ENCODE measurements around the gene KIF1C. TPM values are rescaled to one million over a fixed set of nuclear protein-coding genes. Genes with fewer than 3 reads are reported as not detected.

The KIF1C gene
- total RNA-seq, 4 donors from 2014 or later = 157 to 251 (median 187) TPM

DNA sequence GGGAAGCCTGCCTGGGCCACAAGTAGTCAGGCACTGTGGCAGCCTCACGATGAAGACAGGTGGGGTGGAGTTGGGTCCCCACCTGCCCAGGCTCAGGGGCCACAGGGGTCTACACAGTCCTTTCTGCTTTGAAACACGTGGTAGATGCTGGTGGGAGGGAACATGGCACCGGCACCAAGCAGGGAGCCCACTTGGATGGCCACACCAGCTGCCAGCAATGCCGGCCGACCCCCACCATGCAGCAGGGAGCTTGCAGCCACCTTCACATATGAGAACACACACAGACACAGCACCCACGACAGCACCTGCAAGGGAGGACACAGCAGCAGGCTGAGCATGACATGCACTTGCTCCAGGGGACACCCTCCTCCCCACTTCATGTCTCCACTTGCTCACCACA is 35.1 kb downstream of the KIF1C start:
- Histone ChIP-seq H3K36me3 (no peaks in the 10 kb centered on the region), H3K4me1 (peaks cover 3 to 18% (median 14%) of the 10 kb centered on the region in 4 donors), H3K9me3 (no peaks in the 10 kb centered on the region), H3K27ac (replicated peaks in 1 of 4) (no peak overlapping the region), H3K27me3 (peaks cover 0 to 35% (median 3%) of the 10 kb centered on the region in 4 donors), H3K4me3 (no peak overlapping the region)
- no peak for DNase-seq (ENCODE audit: extremely low spot score)
- intact Hi-C loops (cut with DNase I) = no loop called here
- TF ChIP-seq POLR2AphosphoS5 (IDR thresholded peaks at IDR 0.05) (no peak), POLR2A (IDR thresholded peaks at IDR 0.05; ENCODE audit: low read depth) (no peak), EP300 (IDR thresholded peaks at IDR 0.05) (no peak)
- TF ChIP-seq, protein P1, sequence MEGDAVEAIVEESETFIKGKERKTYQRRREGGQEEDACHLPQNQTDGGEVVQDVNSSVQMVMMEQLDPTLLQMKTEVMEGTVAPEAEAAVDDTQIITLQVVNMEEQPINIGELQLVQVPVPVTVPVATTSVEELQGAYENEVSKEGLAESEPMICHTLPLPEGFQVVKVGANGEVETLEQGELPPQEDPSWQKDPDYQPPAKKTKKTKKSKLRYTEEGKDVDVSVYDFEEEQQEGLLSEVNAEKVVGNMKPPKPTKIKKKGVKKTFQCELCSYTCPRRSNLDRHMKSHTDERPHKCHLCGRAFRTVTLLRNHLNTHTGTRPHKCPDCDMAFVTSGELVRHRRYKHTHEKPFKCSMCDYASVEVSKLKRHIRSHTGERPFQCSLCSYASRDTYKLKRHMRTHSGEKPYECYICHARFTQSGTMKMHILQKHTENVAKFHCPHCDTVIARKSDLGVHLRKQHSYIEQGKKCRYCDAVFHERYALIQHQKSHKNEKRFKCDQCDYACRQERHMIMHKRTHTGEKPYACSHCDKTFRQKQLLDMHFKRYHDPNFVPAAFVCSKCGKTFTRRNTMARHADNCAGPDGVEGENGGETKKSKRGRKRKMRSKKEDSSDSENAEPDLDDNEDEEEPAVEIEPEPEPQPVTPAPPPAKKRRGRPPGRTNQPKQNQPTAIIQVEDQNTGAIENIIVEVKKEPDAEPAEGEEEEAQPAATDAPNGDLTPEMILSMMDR (IDR thresholded peaks at IDR 0.05) = no peak
- 100% methylated on average over 2 of the region's 6 CpGs for WGBS

DNA sequence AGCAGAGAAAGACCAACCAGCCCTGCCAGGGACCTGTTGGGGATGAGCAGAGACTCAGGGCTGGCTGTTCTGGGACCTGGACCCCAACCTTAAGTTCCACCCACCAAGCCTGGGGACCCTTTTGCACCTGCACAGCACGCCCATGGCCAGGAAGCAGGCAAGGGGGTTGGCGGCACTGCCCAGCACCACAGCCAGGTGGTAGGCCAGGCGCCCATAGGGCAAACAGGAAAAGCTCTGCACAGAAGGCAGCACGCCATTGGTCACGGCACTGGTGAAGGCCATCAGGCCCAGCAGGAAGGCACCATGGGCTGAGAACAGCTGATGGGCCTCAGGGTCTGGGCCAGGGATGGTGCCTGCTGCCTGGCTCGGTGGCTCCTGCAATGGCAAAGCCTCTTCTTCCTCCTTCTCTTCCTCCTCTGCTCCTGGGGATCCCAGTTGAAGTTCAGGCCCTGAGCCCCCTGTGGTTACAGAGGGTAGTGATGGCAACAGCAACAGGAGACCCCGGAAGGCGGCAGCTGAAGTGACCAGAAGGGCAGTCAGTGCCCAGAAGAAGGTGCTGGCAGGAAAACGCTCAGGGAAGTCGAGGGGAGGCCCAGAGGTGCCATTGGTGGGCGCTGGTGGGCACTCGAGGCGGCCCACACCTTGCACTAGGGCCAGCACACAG is 35.7 kb downstream of the KIF1C start:
- H3K9me3 ChIP-seq = no peaks in the 10 kb centered on the region
- WGBS = 91% methylated on average over 9 of the region's 13 CpGs
- TF ChIP-seq, protein P1 (IDR thresholded peaks at IDR 0.05) = no peak
- no peak for TF ChIP-seq POLR2A (IDR thresholded peaks at IDR 0.05; ENCODE audit: low read depth)
- no peak for TF ChIP-seq POLR2AphosphoS5 (IDR thresholded peaks at IDR 0.05)
- TF ChIP-seq EP300 (IDR thresholded peaks at IDR 0.05) = no peak
- H3K27ac ChIP-seq (replicated peaks in 1 of 4) = no peak overlapping the region
- H3K36me3 ChIP-seq = no peaks in the 10 kb centered on the region
- intact Hi-C loops (cut with DNase I) = no loop called here
- H3K27me3 ChIP-seq = peaks cover 0 to 35% (median 3%) of the 10 kb centered on the region in 4 donors
- no peak for DNase-seq (ENCODE audit: extremely low spot score)
- H3K4me3 ChIP-seq = no peak overlapping the region
- peaks cover 3 to 18% (median 14%) of the 10 kb centered on the region in 4 donors for H3K4me1 ChIP-seq

DNA sequence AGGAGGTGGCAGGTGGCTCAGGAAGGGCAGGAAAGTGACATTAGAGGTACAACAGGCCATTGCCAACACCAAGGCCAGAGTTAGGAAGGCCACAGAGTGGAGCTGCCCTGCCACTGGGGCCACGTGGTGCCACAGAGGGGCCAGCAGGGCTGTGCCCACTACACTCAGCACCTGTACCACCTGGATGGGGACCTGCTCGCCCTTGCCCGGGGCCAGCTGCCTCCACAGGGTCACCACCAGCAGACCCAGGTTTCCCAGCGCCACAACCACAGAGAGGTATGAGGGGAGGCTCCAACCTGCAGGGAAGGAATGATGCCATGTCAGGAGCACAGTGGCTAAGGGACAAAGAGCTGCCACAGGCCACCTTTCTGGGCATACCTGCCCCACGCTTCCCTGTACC is 36.3 kb downstream of the KIF1C start:
- intact Hi-C loops (cut with DNase I) = no loop called here
- DNase-seq (ENCODE audit: extremely low spot score) = no peak

DNA sequence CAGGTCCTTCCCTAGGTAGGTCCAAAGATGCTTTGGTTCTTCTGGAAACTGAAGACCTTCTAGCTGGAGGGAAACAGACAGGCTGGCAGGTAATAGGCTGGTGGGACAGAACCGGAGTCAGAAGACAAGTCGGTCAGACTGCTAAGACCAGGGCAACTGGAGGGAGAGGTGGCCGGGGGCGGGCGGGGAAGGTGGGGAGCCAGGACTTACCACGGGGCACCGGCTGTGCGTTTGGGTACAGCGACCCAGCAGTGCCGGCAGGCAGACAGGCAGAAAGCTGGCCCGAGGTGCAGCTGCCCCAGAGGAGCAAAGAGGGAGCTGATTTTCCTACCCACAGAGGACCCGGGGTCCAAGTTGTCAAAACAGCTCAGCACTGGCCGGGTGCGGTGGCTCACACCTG is 36.9 kb downstream of the KIF1C start:
- H3K27ac ChIP-seq (replicated peaks in 1 of 4) = no peak overlapping the region
- DNase-seq (ENCODE audit: extremely low spot score) = no peak
- H3K4me3 ChIP-seq = no peak overlapping the region
- H3K4me1 ChIP-seq = peaks cover 3 to 18% (median 14%) of the 10 kb centered on the region in 4 donors
- no peaks in the 10 kb centered on the region for H3K9me3 ChIP-seq
- H3K36me3 ChIP-seq = no peaks in the 10 kb centered on the region
- H3K27me3 ChIP-seq = peaks cover 0 to 35% (median 3%) of the 10 kb centered on the region in 4 donors
- 91% methylated on average over 12 of the region's 14 CpGs for WGBS
- TF ChIP-seq, protein P1 (IDR thresholded peaks at IDR 0.05) = no peak
- TF ChIP-seq EP300 (IDR thresholded peaks at IDR 0.05) = no peak
- no peak for TF ChIP-seq POLR2AphosphoS5 (IDR thresholded peaks at IDR 0.05)
- no peak for TF ChIP-seq POLR2A (IDR thresholded peaks at IDR 0.05; ENCODE audit: low read depth)
- intact Hi-C loops (cut with DNase I) = no loop called here

More for the DNA sequence above, 36.3 kb downstream of the KIF1C start:
- H3K36me3 ChIP-seq = no peaks in the 10 kb centered on the region
- peaks cover 0 to 35% (median 3%) of the 10 kb centered on the region in 4 donors for H3K27me3 ChIP-seq
- TF ChIP-seq POLR2AphosphoS5 (IDR thresholded peaks at IDR 0.05) = no peak
- TF ChIP-seq, protein P1 (IDR thresholded peaks at IDR 0.05) = no peak
- no peak for TF ChIP-seq EP300 (IDR thresholded peaks at IDR 0.05)
- no peak for TF ChIP-seq POLR2A (IDR thresholded peaks at IDR 0.05; ENCODE audit: low read depth)
- no peaks in the 10 kb centered on the region for H3K9me3 ChIP-seq
- WGBS = 93% methylated on average over 3 of the region's 5 CpGs
- peaks cover 3 to 18% (median 14%) of the 10 kb centered on the region in 4 donors for H3K4me1 ChIP-seq
- no peak overlapping the region for H3K4me3 ChIP-seq
- H3K27ac ChIP-seq (replicated peaks in 1 of 4) = no peak overlapping the region
